ENCODE measurements around the gene CTRB2.
A peak's percentile ranks its signal among the peaks of the same experiment; 100 is the strongest.
"Not testable (repeated sequence)": the region's sequence is repeated elsewhere in the genome, so short reads cannot be mapped to it uniquely, and the experiment has no call there.

Gene CTRB2

GRCh38 chr16:75207831-75208230 is 870 bp upstream of the CTRB2 start:
- TF ChIP-seq YY2 (tag by site-specific recombination; IDR thresholded peaks at IDR 0.05), result no peak
- Histone ChIP-seq H3K9me3 (ENCODE audit: control insufficient read depth, insufficient read depth, low read depth, low read length) (no peaks in the 10 kb centered on the region), H3K36me3 (ENCODE audit: control insufficient read depth in 2 of 2, insufficient read depth in 1 of 2, low read length in 2 of 2) (no peaks in the 10 kb centered on the region), H3K27ac (ENCODE audit: extremely low read depth, low read depth, low read length) (no peak overlapping the region), H3K4me3 (ENCODE audit: low read depth, low read length) (no peak overlapping the region), H3K4me1 (ENCODE audit: control insufficient read depth, insufficient read depth, low read length) (no peaks in the 10 kb centered on the region)
- ChIA-PET POLR2A (interaction anchor here (0.9 kb wide), 1 partner anchor 17 kb away, joined by 3 read pairs; no protein-coding TSS in a partner anchor), CTCF (no interaction called here)

- H3K4me3 ChIP-seq (ENCODE audit: low read depth, low read length); POLR2A ChIA-PET; H3K36me3 ChIP-seq (ENCODE audit: control insufficient read depth in 2 of 2, insufficient read depth in 1 of 2, low read length in 2 of 2); H3K9me3 ChIP-seq (ENCODE audit: control insufficient read depth, insufficient read depth, low read depth, low read length); H3K27ac ChIP-seq (ENCODE audit: extremely low read depth, low read depth, low read length); H3K4me1 ChIP-seq (ENCODE audit: control insufficient read depth, insufficient read depth, low read length): not testable (repeated sequence)
- CTCF ChIA-PET, result interaction anchor here (0.8 kb wide), 1 partner anchor 18 kb away, joined by 3 read pairs; no protein-coding TSS in a partner anchor
- peak; percentile 43 for TF ChIP-seq ZFHX2 (tag by site-specific recombination; conservative IDR thresholded peaks at IDR 0.05)
- TF ChIP-seq EGR2 (tag by site-specific recombination; IDR thresholded peaks at IDR 0.05; ENCODE audit: low read depth), result peak; percentile 42
Observed at GRCh38 chr16:75205961-75206748, 806 bp downstream of the CTRB2 start.

- H3K36me3 ChIP-seq (ENCODE audit: control insufficient read depth in 2 of 2, insufficient read depth in 1 of 2, low read length in 2 of 2); CTCF ChIA-PET; H3K27ac ChIP-seq (ENCODE audit: extremely low read depth, low read depth, low read length); H3K4me3 ChIP-seq (ENCODE audit: low read depth, low read length); H3K9me3 ChIP-seq (ENCODE audit: control insufficient read depth, insufficient read depth, low read depth, low read length); H3K4me1 ChIP-seq (ENCODE audit: control insufficient read depth, insufficient read depth, low read length); POLR2A ChIA-PET: not testable (repeated sequence)
Observed at GRCh38 chr16:75205438-75205837, 1.5 kb downstream of the CTRB2 start.

GRCh38 chr16:75204905-75205304 is 2.1 kb downstream of the CTRB2 start:
- H3K4me3 ChIP-seq (ENCODE audit: low read depth, low read length); CTCF ChIA-PET; H3K9me3 ChIP-seq (ENCODE audit: control insufficient read depth, insufficient read depth, low read depth, low read length); H3K27ac ChIP-seq (ENCODE audit: extremely low read depth, low read depth, low read length); POLR2A ChIA-PET; H3K4me1 ChIP-seq (ENCODE audit: control insufficient read depth, insufficient read depth, low read length); H3K36me3 ChIP-seq (ENCODE audit: control insufficient read depth in 2 of 2, insufficient read depth in 1 of 2, low read length in 2 of 2): not testable (repeated sequence)

- Histone ChIP-seq H3K36me3 (ENCODE audit: control insufficient read depth in 2 of 2, insufficient read depth in 1 of 2, low read length in 2 of 2) (no peaks in the 10 kb centered on the region), H3K4me3 (ENCODE audit: low read depth, low read length) (no peak overlapping the region), H3K4me1 (ENCODE audit: control insufficient read depth, insufficient read depth, low read length) (no peaks in the 10 kb centered on the region), H3K27ac (ENCODE audit: extremely low read depth, low read depth, low read length) (no peak overlapping the region), H3K9me3 (ENCODE audit: control insufficient read depth, insufficient read depth, low read depth, low read length) (no peaks in the 10 kb centered on the region)
- POLR2A ChIA-PET, result no interaction called here
- CTCF ChIA-PET, result interaction anchor here (1.2 kb wide), 1 partner anchor 29 kb away, joined by 4 read pairs; no protein-coding TSS in a partner anchor
- no peak for TF ChIP-seq ZNF274 (IDR thresholded peaks at IDR 0.05; ENCODE audit: low read length)
- TF ChIP-seq ZNF274 (tag by site-specific recombination; IDR thresholded peaks at IDR 0.05; ENCODE audit: borderline replicate concordance), result no peak
- TF ChIP-seq GLI2 (tag by site-specific recombination; IDR thresholded peaks at IDR 0.05; ENCODE audit: borderline replicate concordance, low read depth), result no peak
- TF ChIP-seq ZBTB11 (tag by site-specific recombination; conservative IDR thresholded peaks at IDR 0.05; ENCODE audit: low read depth), result no peak
- no peak for TF ChIP-seq SCRT1 (tag by site-specific recombination; IDR thresholded peaks at IDR 0.05; ENCODE audit: borderline replicate concordance)
- TF ChIP-seq ZNF529 (tag by site-specific recombination; IDR thresholded peaks at IDR 0.05; ENCODE audit: insufficient replicate concordance), result no peak
- TF ChIP-seq ZFP37 (tag by site-specific recombination; IDR thresholded peaks at IDR 0.05), result no peak
- no peak for TF ChIP-seq ZNF645 (tag by site-specific recombination; IDR thresholded peaks at IDR 0.05)
- no peak for TF ChIP-seq TRIM28 (IDR thresholded peaks at IDR 0.05; ENCODE audit: borderline replicate concordance, low read length)
- no peak for TF ChIP-seq BCL11A (tag by site-specific recombination; IDR thresholded peaks at IDR 0.05; ENCODE audit: low read depth)
- TF ChIP-seq ZNF449 (tag by site-specific recombination; IDR thresholded peaks at IDR 0.05), result no peak
- TF ChIP-seq ZNF830 (tag by site-specific recombination; IDR thresholded peaks at IDR 0.05; ENCODE audit: low read depth), result no peak
- TF ChIP-seq GLI4 (tag by site-specific recombination; IDR thresholded peaks at IDR 0.05), result no peak
- no peak for TF ChIP-seq KLF1 (tag by site-specific recombination; IDR thresholded peaks at IDR 0.05)
- no peak for TF ChIP-seq ZNF23 (tag by site-specific recombination; IDR thresholded peaks at IDR 0.05; ENCODE audit: borderline replicate concordance)
- no peak for TF ChIP-seq ZNF600 (tag by site-specific recombination; IDR thresholded peaks at IDR 0.05)
Observed at GRCh38 chr16:75204410-75204758, 2.6 kb downstream of the CTRB2 start.

Data from HEK293 (cell line).